GM12873 (cell line): ENCODE measurements around the gene LHFPL3.

Source experiments
- CTCF ChIP-seq: IDR thresholded peaks from 2 replicates; pipeline ENCODE4 v1.5.1; 2012; ENCODE audit warnings: low read depth, mild to moderate bottlenecking, moderate library complexity, low read length, control low read depth; ENCODE audit not compliant: insufficient read depth; ENCODE audit errors: missing control alignments

Gene LHFPL3

DNA sequence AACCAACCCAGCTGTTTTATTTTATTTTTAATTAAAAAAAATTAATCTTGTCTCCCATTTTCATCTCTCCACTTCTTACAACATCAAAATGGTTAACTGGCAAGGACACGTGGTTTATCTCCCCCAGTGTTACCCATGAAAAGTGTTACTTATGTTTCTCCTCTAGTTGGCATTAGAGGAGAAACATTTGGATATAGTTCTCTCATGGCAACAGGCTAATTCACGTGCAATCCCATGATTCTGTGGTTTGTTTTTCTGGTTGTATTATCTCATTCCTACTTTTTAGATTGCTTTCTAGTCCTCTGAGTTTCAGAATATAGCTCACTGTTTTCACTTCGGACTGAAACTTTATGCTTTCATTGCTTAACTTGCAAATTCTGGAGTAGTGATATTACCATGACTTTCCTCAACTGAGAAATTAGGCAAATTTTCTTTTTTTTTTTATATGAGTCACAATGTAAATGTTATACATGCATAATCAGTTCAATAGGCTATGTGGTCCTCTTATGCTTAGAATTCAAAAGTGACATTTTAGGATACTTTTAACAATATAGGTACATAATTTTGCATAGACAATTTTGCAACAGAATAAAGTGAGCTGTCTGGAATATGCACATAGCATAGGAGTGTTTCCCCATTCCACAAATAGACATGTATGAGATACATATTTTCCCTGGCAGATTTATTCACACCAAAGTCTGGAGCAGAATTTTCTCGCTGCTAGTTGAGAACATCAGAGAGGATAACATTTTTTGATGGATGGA, 43.0 kb downstream of the LHFPL3 start:
- no peak for TF ChIP-seq CTCF

GRCh38 chr7:104371980-104372357, 43.6 kb downstream of the LHFPL3 start:
- no peak for TF ChIP-seq CTCF

- no peak for TF ChIP-seq CTCF
Measured at GRCh38 chr7:104382616-104383015, 54.2 kb downstream of the LHFPL3 start.

- no peak for TF ChIP-seq CTCF
Measured at GRCh38 chr7:104386943-104387342, 58.5 kb downstream of the LHFPL3 start.

DNA sequence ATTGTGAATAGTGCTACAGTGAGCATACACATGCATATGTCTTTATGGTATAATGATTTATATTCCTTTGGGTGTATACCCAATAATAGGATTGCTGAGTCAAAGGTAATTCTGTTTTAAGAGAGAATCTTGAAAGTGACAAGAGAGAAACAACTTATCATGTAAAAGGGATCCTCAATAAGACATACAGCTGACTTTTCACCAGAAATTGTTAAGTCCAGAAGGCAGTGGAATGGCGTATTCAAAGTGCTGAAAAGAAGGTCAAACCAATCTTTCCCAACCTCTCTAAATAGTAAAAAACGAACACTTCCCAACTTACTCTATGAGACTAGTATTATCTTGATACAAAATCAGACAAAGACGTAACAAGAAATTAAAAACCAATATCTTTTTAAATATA, 59.8 kb downstream of the LHFPL3 start:
- TF ChIP-seq CTCF = no peak

DNA sequence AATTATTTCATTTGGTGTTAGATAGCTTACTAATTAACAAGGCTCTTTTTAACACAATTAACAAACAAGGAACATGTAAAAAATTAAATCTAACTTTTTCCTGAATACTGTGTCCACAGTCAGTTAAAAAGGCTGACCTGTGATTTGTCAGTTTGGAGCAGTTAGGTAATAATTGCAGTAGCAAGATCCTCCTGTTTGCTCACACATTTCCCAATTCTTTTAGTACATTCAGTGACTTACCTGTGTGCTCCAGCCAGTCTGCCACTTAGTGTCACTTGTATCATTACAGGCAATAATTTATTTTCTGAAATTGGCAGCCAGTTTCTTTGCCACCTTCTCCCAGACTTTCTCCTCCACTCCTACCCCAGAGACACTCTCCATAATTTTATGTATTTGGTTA, 66.8 kb downstream of the LHFPL3 start:
- TF ChIP-seq CTCF = no peak

- no peak for TF ChIP-seq CTCF
Measured at GRCh38 chr7:104397442-104397841, 69.0 kb downstream of the LHFPL3 start.

- no peak for TF ChIP-seq CTCF
Measured at GRCh38 chr7:104408371-104408770, 80.0 kb downstream of the LHFPL3 start.
